ENCODE measurements around the gene SGCA.

DNA sequence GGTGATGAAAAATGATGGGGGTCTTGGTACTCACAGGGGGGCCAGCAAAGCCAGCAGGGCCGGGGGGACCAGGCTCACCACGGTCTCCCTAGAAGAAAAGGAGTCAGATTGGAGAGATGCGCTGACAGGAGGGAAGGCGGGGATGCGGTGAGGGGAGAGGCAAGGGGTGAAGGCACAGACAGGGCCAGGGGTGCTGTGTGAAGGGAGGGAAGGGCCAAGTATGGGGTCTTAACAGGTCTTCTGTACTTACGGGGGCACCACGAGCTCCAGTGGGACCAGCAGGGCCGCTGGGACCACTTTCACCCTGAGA is 24.4 kb downstream of the SGCA start:
- TF ChIP-seq, protein P1, sequence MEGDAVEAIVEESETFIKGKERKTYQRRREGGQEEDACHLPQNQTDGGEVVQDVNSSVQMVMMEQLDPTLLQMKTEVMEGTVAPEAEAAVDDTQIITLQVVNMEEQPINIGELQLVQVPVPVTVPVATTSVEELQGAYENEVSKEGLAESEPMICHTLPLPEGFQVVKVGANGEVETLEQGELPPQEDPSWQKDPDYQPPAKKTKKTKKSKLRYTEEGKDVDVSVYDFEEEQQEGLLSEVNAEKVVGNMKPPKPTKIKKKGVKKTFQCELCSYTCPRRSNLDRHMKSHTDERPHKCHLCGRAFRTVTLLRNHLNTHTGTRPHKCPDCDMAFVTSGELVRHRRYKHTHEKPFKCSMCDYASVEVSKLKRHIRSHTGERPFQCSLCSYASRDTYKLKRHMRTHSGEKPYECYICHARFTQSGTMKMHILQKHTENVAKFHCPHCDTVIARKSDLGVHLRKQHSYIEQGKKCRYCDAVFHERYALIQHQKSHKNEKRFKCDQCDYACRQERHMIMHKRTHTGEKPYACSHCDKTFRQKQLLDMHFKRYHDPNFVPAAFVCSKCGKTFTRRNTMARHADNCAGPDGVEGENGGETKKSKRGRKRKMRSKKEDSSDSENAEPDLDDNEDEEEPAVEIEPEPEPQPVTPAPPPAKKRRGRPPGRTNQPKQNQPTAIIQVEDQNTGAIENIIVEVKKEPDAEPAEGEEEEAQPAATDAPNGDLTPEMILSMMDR (conservative IDR thresholded peaks at IDR 0.05; ENCODE audit: low read depth, low read length) = no peak
- no peak for TF ChIP-seq EZH2 (IDR thresholded peaks at IDR 0.05; ENCODE audit: low read length, unreplicated experiment)
